Common myeloid progenitor, CD34-positive (primary cell): ENCODE results near the gene ANK3.

ENCODE experiments used
- CTCF ChIA-PET: fragments of 350-600 bp; sonication (Branson Sonifier 250); formaldehyde crosslinking; loops from one replicate; lab custom pipeline; 2021; ENCODE audit warnings: antibody characterized with exemption; lab: Charles Lee
- POLR2A ChIA-PET: fragments of 350-600 bp; sonication (Branson Sonifier 250); formaldehyde crosslinking; loops from one replicate; lab custom pipeline; 2021; ENCODE audit warnings: antibody characterized with exemption; lab: Charles Lee
- DNase-seq, 3 donors: peaks; one replicate each; pipeline versions ENCODE4 v3.0.0 to v3.0.0-alpha.2; 2013
- H3K27ac ChIP-seq, 2 experiments: 1 replicate in 1 of 2; 2 replicates in 1 of 2; pipeline ENCODE4 v1.7.0; 2013; ENCODE audit warnings: inconsistent platforms in 2 of 2, low read length in 2 of 2, mild to moderate bottlenecking in 2 of 2, low read depth in 1 of 2, moderate library complexity in 1 of 2; ENCODE audit not compliant: severe bottlenecking in 2 of 2, insufficient read depth in 1 of 2, poor library complexity in 1 of 2
- H3K27me3 ChIP-seq, 5 experiments: replicated peaks in 2 of 5; 1 replicate in 3 of 5; 2 replicates in 2 of 5; pipeline versions ENCODE4 v1.6.1 to v1.7.0; 2013; ENCODE audit warnings: low read length in 4 of 5, mild to moderate bottlenecking in 2 of 5, moderate library complexity in 2 of 5, inconsistent platforms in 1 of 5; ENCODE audit not compliant: insufficient read depth in 5 of 5, control insufficient read depth in 4 of 5
- H3K36me3 ChIP-seq, 4 experiments: 1 replicate in 2 of 4; 2 replicates in 2 of 4; pipeline versions ENCODE4 v1.6.1 to v1.7.0; 2013; ENCODE audit warnings: low read length in 3 of 4, control low read depth in 1 of 4, mild to moderate bottlenecking in 1 of 4; ENCODE audit not compliant: control insufficient read depth in 4 of 4, insufficient read depth in 4 of 4
- H3K4me1 ChIP-seq, 4 experiments: 1 replicate in 3 of 4; 2 replicates in 1 of 4; pipeline versions ENCODE4 v1.6.1 to v1.7.1; 2013; ENCODE audit warnings: low read length in 3 of 4, mild to moderate bottlenecking in 3 of 4, control low read depth in 1 of 4, inconsistent platforms in 1 of 4, moderate library complexity in 1 of 4; ENCODE audit not compliant: control insufficient read depth in 4 of 4, insufficient read depth in 4 of 4; ENCODE audit errors: control extremely low read depth in 1 of 4
- H3K4me3 ChIP-seq, 7 experiments: 1 replicate in 4 of 7; 2 replicates in 3 of 7; pipeline versions ENCODE4 v1.5.1 to v1.7.0; 2013; ENCODE audit warnings: mild to moderate bottlenecking in 7 of 7, low read length in 6 of 7, moderate library complexity in 6 of 7, inconsistent platforms in 2 of 7, low read depth in 2 of 7, control low read depth in 1 of 7; ENCODE audit not compliant: insufficient read depth in 4 of 7, control insufficient read depth in 1 of 7; ENCODE audit errors: extremely low read depth in 1 of 7
- H3K9me3 ChIP-seq, 5 experiments: 1 replicate in 4 of 5; 2 replicates in 1 of 5; pipeline versions ENCODE4 v1.6.1 to v1.7.1; 2013; ENCODE audit warnings: low read length in 4 of 5, mild to moderate bottlenecking in 2 of 5, inconsistent platforms in 1 of 5, low read depth in 1 of 5, moderate library complexity in 1 of 5; ENCODE audit not compliant: control insufficient read depth in 4 of 5, insufficient read depth in 2 of 5; ENCODE audit errors: control extremely low read depth in 1 of 5
- WGBS: methylation state at CpG from one replicate; pipeline ENCODE4 v1.1.5; 2013; ENCODE audit not compliant: insufficient coverage; 5-methylcytosine and 5-hydroxymethylcytosine counted together

Gene ANK3

DNA sequence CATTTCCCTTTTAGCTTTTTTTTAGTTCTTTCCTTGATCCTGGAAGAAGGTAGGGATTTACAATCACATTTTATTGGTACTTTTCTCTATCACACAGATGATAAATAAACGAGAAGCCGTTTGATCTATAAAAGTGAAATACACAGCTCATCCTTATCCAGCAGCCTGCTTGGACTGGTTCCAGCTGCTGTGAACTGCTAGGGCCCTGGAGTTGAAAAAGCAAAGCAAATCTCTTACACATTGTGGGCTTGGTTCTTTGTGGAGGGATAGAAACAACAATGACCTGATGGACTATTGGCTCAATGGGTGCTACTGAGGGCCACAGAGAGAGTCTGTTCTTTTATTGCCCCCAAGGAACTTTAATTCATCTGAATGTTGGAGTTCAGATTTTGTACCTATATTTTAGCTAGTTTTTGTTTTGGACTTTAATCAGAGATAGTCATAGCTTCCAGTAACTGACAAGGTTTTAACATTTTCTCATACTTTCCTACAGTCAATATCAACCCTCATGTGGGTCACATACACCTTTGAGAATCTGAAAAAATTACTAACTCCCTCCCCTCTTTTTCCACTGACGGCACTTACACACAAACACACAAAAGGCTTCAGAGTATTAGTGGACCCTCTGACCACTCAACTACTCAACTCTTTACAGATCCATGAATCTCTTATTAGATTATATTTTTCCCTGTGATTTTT lies 391.7 kb downstream of the ANK3 start:
- peaks cover 0 to 2% (median 0%) of the 10 kb centered on the region in 4 experiments for H3K4me1 ChIP-seq
- WGBS = 100% methylated on average over 1 of the region's 3 CpGs
- H3K4me3 ChIP-seq = no peak overlapping the region
- CTCF ChIA-PET = interaction anchor here (0.6 to 1.3 kb wide), 2 partner anchors 28 to 1392 kb away, joined by 3 to 6 read pairs; no protein-coding TSS in a partner anchor
- POLR2A ChIA-PET = no interaction called here
- no peak overlapping the region for H3K27ac ChIP-seq
- H3K27me3 ChIP-seq = no peaks in the 10 kb centered on the region
- DNase-seq = peak in 1 of 3 donors; percentile 14
- H3K9me3 ChIP-seq = peaks cover 0 to 9% (median 0%) of the 10 kb centered on the region in 5 experiments
- no peaks in the 10 kb centered on the region for H3K36me3 ChIP-seq

DNA sequence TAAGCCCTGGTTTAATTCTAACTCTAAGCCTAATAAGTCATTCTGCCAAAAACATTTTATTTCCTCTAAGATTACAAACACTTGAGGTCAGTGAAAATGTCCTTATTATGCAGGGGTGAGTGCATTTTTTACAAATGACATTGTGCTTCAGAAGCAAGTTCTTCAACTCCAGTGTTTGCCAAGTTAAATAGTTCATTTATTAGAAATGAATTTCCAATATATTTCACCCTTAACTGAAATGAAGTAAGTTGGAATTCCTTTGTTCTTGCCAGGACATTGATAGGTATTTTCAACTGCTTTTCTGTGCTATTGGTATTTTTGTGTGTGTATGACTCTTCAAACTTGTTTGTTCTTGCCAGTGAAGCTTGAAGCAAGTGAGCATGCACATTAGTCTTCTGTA lies 393.8 kb downstream of the ANK3 start:
- Histone ChIP-seq H3K4me3 (no peak overlapping the region), H3K9me3 (peaks cover 0 to 9% (median 0%) of the 10 kb centered on the region in 5 experiments), H3K4me1 (peaks cover 5 to 16% (median 10%) of the 10 kb centered on the region in 4 experiments), H3K27me3 (no peaks in the 10 kb centered on the region), H3K27ac (no peak overlapping the region), H3K36me3 (no peaks in the 10 kb centered on the region)
- POLR2A ChIA-PET = no interaction called here
- DNase-seq = no peak
- CTCF ChIA-PET = interaction anchor here (0.7 kb wide), 1 partner anchor 89 kb away, joined by 3 read pairs; the partner anchor contains the start of gene CCDC6

DNA sequence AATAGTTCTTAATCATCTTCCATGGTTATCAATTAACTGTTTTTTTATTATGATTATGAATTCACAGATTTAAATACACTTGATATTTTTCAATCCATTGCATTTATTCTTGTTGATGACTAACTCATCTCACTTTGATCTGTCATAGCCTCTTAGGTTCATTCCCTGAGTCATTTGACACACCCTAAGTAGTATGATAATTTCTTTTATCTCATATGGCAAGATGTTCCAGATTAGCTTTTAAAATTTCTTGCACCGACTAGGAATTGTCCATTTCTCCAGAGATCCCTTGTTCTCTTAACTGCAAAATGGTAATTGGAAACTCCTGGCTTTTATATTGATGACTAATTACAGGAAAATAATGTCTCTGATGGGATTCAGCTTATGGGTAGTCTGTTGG lies 395.7 kb downstream of the ANK3 start:
- POLR2A ChIA-PET = no interaction called here
- DNase-seq = peak in 1 of 3 donors; percentile 7
- Histone ChIP-seq H3K36me3 (no peaks in the 10 kb centered on the region), H3K27me3 (no peaks in the 10 kb centered on the region), H3K4me3 (no peak overlapping the region), H3K27ac (no peak overlapping the region), H3K9me3 (peaks cover 0 to 2% (median 0%) of the 10 kb centered on the region in 5 experiments), H3K4me1 (peaks cover 5 to 16% (median 10%) of the 10 kb centered on the region in 4 experiments)
- CTCF ChIA-PET = no interaction called here
- WGBS = no CpG with 5 or more reads among the region's 1 CpG

DNA sequence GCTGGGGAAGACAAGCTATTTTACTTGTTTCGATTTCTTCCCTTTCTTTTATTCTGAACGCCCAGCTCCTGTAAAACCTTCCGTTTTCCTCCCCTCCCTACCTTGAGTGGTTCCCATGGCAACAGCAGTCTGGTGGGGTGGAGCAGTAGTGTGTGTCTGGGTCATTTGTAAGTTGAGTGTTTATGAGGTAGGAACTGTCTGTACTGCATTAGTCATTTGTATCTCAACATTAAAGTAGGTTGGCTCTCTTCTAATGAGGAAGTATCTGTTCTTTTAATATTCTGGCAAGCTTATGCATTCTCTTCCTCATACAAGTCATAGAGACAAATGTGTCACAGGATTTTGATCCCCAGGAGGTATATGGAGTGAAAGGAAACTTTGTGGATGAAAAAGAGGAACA lies 398.0 kb downstream of the ANK3 start:
- Histone ChIP-seq H3K4me3 (peak overlapping the region in 5 of 7 experiments; percentile 42 to 75 (median 49)), H3K36me3 (no peaks in the 10 kb centered on the region), H3K27me3 (no peaks in the 10 kb centered on the region), H3K9me3 (no peaks in the 10 kb centered on the region), H3K4me1 (peaks cover 5 to 13% (median 10%) of the 10 kb centered on the region in 4 experiments), H3K27ac (peak overlapping the region; percentile 64 to 75)
- no CpG with 5 or more reads among the region's 3 CpGs for WGBS
- ChIA-PET CTCF (interaction anchor here (0.8 kb wide), 1 partner anchor 161 kb away, joined by 3 read pairs; no protein-coding TSS in a partner anchor), POLR2A (no interaction called here)
- DNase-seq = peak; percentile 87 to 96 (median 94)

DNA sequence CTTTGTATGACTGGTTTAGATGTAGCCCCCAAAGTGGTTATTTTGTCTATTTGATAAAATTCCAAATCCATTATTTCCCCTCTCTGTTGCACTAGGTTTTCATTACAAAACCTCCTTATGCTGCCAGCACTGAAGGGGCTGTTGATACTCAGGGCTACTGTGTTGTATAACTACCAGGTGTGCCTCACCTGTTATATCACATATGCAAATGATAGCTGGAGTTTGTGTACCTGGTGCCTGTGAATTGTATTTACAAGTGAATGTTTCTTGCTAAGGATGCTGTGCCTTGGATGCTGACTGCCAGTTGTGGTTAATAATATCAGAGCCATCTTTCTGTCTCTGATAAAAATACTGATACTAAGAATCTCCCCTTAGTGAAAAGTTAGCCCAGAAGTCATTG lies 398.6 kb downstream of the ANK3 start:
- CTCF ChIA-PET = interaction anchor here (0.8 kb wide), 2 partner anchors 110 to 160 kb away, joined by 3 to 5 read pairs; no protein-coding TSS in a partner anchor
- no peaks in the 10 kb centered on the region for H3K27me3 ChIP-seq
- no peaks in the 10 kb centered on the region for H3K9me3 ChIP-seq
- DNase-seq = no peak
- H3K36me3 ChIP-seq = no peaks in the 10 kb centered on the region
- peaks cover 5 to 13% (median 10%) of the 10 kb centered on the region in 4 experiments for H3K4me1 ChIP-seq
- POLR2A ChIA-PET = no interaction called here
- peak overlapping the region; percentile 64 to 75 for H3K27ac ChIP-seq
- H3K4me3 ChIP-seq = peak overlapping the region in 5 of 7 experiments; percentile 3 to 75 (median 49)

DNA sequence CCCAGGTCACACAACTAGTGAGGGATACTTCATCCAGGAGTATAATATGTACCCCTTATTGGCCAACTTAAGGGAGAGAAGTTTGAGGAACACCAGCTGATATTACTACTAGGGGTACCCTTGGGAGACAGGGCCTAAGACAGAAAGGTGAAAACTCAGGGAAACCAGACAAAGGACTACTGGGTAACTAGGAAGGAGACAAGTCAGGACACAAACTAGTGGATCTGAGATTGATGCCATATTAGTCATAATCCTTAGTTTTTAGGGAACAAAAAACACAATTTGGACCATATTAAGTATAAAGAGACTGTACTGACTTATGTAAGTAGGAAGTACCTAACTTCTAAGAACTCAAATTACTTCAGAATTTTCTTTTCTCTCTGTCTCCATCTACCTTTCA lies 404.0 kb downstream of the ANK3 start:
- H3K27me3 ChIP-seq = no peaks in the 10 kb centered on the region
- no peaks in the 10 kb centered on the region for H3K9me3 ChIP-seq
- no peak overlapping the region for H3K4me3 ChIP-seq
- ChIA-PET CTCF (no interaction called here), POLR2A (no interaction called here)
- no peaks in the 10 kb centered on the region for H3K36me3 ChIP-seq
- no peaks in the 10 kb centered on the region for H3K4me1 ChIP-seq
- no peak overlapping the region for H3K27ac ChIP-seq
- DNase-seq = no peak

DNA sequence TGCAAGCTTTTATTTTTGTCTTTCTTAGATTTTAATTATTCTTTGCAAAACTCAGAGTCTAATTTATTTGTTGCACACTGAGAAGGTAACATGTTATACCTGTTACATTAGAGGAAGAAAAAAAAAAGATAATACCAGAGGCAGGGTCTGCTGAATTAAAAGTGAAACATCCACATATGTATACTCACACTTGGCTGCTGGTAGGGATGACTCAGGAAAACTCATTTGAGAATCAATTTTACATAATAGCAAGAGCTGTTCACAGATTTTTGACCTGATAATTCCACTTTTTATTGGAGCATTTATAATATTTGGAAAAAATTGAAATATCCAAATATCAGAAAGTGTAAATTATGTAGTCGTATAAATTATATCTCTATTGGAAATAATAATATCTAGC lies 405.3 kb downstream of the ANK3 start:
- ChIA-PET POLR2A (interaction anchor here (0.6 kb wide), 1 partner anchor 29 kb away, joined by 4 read pairs; no protein-coding TSS in a partner anchor), CTCF (interaction anchor here (0.6 kb wide), 1 partner anchor 1941 kb away, joined by 3 read pairs; no protein-coding TSS in a partner anchor)
- no CpG with 5 or more reads among the region's 1 CpG for WGBS

More for the DNA sequence above, 405.3 kb downstream of the ANK3 start:
- H3K4me1 ChIP-seq = no peaks in the 10 kb centered on the region
- H3K36me3 ChIP-seq = no peaks in the 10 kb centered on the region
- no peaks in the 10 kb centered on the region for H3K27me3 ChIP-seq
- H3K27ac ChIP-seq = no peak overlapping the region
- no peak overlapping the region for H3K4me3 ChIP-seq
- no peak for DNase-seq
- H3K9me3 ChIP-seq = no peaks in the 10 kb centered on the region
